DOHH2 (cell line): ENCODE measurements around the gene RABL6.

ENCODE experiments used
- H3F3A ChIP-seq: fragments of 200-600 bp; sonication (generic), shearing (Covaris generic); 2 replicates; pipeline ENCODE4 v1.6.0; 2016; ENCODE audit warnings: antibody characterized with exemption, mild to moderate bottlenecking; ENCODE audit not compliant: control insufficient read depth, insufficient read depth
- H3K27ac ChIP-seq: fragments of 200-600 bp; sonication (generic); 2 replicates; pipeline ENCODE4 v1.5.1; 2014; ENCODE audit warnings: low read depth, mild to moderate bottlenecking, low read length, moderate library complexity
- H3K27me3 ChIP-seq: fragments of 200-600 bp; sonication (generic); 2 replicates; pipeline ENCODE4 v1.6.1; 2014; ENCODE audit warnings: mild to moderate bottlenecking, low read length, mixed read lengths; ENCODE audit not compliant: control insufficient read depth
- H3K36me3 ChIP-seq: fragments of 200-600 bp; sonication (generic); 2 replicates; pipeline ENCODE4 v1.6.1; 2014; ENCODE audit warnings: mild to moderate bottlenecking, low read length, moderate library complexity, mixed read lengths; ENCODE audit not compliant: control insufficient read depth
- H3K4me1 ChIP-seq: fragments of 200-600 bp; sonication (generic); 2 replicates; pipeline ENCODE4 v1.6.1; 2014; ENCODE audit warnings: mild to moderate bottlenecking, low read length, mixed read lengths; ENCODE audit not compliant: control insufficient read depth
- H3K4me2 ChIP-seq: fragments of 200-600 bp; sonication (generic); 2 replicates; pipeline ENCODE4 v1.6.0; 2014; ENCODE audit warnings: mild to moderate bottlenecking, low read length, moderate library complexity
- H3K4me3 ChIP-seq: fragments of 200-600 bp; sonication (generic); 2 replicates; pipeline ENCODE4 v1.5.1; 2014; ENCODE audit warnings: mild to moderate bottlenecking, low read length, mixed read lengths
- H3K79me2 ChIP-seq: fragments of 200-600 bp; sonication (generic); 2 replicates; pipeline ENCODE4 v1.6.1; 2014; ENCODE audit warnings: mild to moderate bottlenecking, low read length, mixed read lengths; ENCODE audit not compliant: control insufficient read depth
- H3K9me2 ChIP-seq: fragments of 200-600 bp; sonication (generic); replicated peaks from 2 replicates; pipeline ENCODE4 v1.6.1; 2014; ENCODE audit warnings: mild to moderate bottlenecking, low read length, mixed read lengths; ENCODE audit not compliant: control insufficient read depth
- H3K9me3 ChIP-seq: fragments of 200-600 bp; sonication (generic); 2 replicates; pipeline ENCODE4 v1.6.1; 2014; ENCODE audit warnings: antibody characterized with exemption, low read length, mixed read lengths; ENCODE audit not compliant: control insufficient read depth, insufficient read depth
- H4K20me1 ChIP-seq: fragments of 200-600 bp; sonication (generic); 2 replicates; pipeline ENCODE4 v1.6.0; 2014; ENCODE audit warnings: low read depth, mild to moderate bottlenecking, antibody characterized with exemption, low read length, moderate library complexity; ENCODE audit not compliant: control insufficient read depth, insufficient read depth
- EZH2phosphoT487 ChIP-seq: fragments of 200-600 bp; sonication (generic); IDR thresholded peaks from 2 replicates; pipeline ENCODE4 v1.6.1; 2017; ENCODE audit warnings: borderline replicate concordance, mild to moderate bottlenecking, antibody characterized with exemption, low read length, moderate library complexity, mixed read lengths
- TF ChIP-seq, protein P1 (sequence below): fragments of 200-600 bp; sonication (generic); IDR thresholded peaks from one replicate; pipeline ENCODE4 v1.5.1; 2014; ENCODE audit warnings: antibody characterized with exemption, mild to moderate bottlenecking, low read depth, low read length; ENCODE audit not compliant: poor library complexity, severe bottlenecking

The RABL6 gene

DNA sequence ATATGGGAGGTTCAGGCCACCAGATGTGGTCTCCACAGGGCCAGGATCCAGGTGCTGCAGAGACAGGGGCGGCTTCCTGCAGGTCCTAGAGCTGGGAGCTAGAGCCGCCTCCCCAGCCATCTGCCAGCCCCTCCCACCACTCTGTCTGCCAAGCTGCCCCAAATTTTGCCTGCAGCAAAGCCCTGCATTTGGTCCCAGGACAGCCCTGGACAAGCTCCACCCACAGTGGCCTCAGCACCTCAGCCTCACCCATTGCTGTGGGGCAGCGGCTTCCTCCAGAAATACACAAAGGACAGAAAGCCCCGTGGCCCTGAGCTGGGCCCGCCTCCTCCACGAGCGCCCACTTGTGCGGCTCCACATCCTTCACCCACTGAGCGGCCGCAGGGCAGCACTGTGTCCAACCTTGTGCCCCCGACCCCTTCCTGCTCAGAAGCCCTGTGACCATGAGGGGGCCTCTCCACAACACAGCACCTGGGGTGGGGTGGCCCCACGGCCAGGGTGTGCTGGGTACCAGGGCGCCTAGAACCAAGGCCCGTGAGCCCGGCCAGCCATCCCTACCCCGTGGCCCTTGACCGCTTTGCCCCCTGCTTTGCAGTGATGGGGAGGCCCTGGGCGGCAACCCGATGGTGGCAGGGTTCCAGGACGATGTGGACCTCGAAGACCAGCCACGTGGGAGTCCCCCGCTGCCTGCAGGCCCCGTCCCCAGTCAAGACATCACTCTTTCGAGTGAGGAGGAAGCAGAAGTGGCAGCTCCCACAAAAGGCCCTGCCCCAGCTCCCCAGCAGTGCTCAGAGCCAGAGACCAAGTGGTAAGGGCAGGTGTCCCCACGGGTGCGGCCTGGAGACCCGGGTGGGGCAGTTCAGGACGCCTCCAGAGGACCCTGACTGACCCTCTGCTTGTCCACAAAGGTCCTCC is 30.8 kb downstream of the RABL6 start:
- Histone ChIP-seq H3F3A (no peaks in the 10 kb centered on the region; the same call in 1 of the 2 replicates), H3K9me2 (no peaks in the 10 kb centered on the region), H3K27me3 (no peaks in the 10 kb centered on the region), H3K4me3 (no peak overlapping the region), H4K20me1 (peaks cover 5% of the 10 kb centered on the region; the same call in 1 of the 2 replicates), H3K9me3 (no peaks in the 10 kb centered on the region), H3K4me2 (no peak overlapping the region), H3K36me3 (peaks cover 24% of the 10 kb centered on the region), H3K79me2 (no peaks in the 10 kb centered on the region), H3K4me1 (peaks cover 20% of the 10 kb centered on the region), H3K27ac (no peak overlapping the region)
- TF ChIP-seq EZH2phosphoT487 = no peak
- TF ChIP-seq, protein P1, sequence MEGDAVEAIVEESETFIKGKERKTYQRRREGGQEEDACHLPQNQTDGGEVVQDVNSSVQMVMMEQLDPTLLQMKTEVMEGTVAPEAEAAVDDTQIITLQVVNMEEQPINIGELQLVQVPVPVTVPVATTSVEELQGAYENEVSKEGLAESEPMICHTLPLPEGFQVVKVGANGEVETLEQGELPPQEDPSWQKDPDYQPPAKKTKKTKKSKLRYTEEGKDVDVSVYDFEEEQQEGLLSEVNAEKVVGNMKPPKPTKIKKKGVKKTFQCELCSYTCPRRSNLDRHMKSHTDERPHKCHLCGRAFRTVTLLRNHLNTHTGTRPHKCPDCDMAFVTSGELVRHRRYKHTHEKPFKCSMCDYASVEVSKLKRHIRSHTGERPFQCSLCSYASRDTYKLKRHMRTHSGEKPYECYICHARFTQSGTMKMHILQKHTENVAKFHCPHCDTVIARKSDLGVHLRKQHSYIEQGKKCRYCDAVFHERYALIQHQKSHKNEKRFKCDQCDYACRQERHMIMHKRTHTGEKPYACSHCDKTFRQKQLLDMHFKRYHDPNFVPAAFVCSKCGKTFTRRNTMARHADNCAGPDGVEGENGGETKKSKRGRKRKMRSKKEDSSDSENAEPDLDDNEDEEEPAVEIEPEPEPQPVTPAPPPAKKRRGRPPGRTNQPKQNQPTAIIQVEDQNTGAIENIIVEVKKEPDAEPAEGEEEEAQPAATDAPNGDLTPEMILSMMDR = no peak

DNA sequence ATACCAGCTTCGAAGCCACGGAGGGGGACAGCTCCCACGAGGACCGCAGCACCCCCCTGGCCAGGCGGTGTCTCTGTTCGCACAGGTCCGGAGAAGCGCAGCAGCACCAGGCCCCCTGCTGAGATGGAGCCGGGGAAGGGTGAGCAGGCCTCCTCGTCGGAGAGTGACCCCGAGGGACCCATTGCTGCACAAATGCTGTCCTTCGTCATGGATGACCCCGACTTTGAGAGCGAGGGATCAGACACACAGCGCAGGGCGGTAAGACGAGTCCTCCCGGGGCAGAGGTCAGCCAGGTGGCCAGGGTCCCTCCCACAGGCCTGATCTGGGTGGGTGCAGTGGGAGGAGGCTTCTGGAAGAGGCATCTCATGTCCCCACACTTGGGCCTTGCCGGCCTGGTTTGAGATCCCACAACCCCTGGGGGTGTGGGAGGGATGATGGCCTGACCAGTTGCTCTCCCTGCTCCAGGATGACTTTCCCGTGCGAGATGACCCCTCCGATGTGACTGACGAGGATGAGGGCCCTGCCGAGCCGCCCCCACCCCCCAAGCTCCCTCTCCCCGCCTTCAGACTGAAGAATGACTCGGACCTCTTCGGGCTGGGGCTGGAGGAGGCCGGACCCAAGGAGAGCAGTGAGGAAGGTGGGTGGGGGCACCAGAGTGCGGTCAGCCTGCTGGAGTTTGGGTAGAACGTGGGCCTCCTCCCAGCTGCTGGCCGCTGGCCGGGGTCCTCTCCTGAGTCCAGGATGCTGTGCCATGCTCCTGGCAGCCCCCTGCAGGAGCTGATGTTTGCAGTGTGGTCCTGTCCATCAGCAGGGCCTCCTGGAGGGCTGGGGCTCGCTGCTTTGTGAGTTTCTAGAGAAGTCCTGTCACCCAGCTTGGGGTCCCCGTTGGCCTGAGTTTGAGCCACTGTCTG is 31.7 kb downstream of the RABL6 start:
- H3K9me3 ChIP-seq = no peaks in the 10 kb centered on the region
- H3K4me2 ChIP-seq = no peak overlapping the region
- H3K27ac ChIP-seq = no peak overlapping the region
- H3K79me2 ChIP-seq = no peaks in the 10 kb centered on the region
- no peaks in the 10 kb centered on the region; the same call in 1 of the 2 replicates for H3F3A ChIP-seq
- H3K4me3 ChIP-seq = no peak overlapping the region
- peaks cover 24% of the 10 kb centered on the region for H3K36me3 ChIP-seq
- no peak for TF ChIP-seq EZH2phosphoT487
- TF ChIP-seq, protein P1 = no peak
- peaks cover 5% of the 10 kb centered on the region; the same call in 1 of the 2 replicates for H4K20me1 ChIP-seq
- H3K9me2 ChIP-seq = no peaks in the 10 kb centered on the region
- H3K4me1 ChIP-seq = peaks cover 22% of the 10 kb centered on the region
- no peaks in the 10 kb centered on the region for H3K27me3 ChIP-seq

DNA sequence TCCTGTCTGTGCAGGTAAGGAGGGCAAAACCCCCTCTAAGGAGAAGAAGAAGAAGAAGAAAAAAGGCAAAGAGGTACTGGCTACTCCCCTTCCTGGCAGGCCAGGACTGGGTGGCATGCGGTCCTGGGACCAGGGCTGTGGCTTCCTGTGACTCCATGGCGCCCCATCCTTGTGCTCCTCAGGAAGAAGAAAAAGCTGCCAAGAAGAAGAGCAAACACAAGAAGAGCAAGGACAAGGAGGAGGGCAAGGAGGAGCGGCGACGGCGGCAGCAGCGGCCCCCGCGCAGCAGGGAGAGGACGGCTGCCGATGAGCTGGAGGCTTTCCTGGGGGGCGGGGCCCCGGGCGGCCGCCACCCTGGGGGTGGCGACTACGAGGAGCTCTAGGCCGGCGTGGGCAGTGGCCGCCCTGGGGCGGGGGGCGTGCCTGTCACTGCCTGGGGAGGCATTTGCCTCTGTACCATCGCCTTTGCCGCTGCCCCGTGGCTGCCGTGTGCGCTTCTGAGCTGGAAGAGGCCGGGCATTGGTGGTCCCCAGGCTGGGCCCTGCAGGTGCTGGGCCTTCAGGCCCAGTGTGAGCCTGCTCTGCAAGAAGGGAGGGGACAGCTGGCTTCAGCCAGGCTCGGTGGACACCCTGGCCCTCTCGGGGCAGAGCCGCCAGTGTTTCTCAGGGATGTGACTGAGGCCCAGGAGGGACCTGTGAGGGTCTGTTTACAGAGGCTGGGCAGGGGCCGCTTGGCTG is 32.6 kb downstream of the RABL6 start:
- Histone ChIP-seq H3K27me3 (no peaks in the 10 kb centered on the region), H3K4me2 (no peak overlapping the region), H3K79me2 (no peaks in the 10 kb centered on the region), H3K4me1 (peaks cover 22% of the 10 kb centered on the region), H3K27ac (no peak overlapping the region), H3K36me3 (peaks cover 24% of the 10 kb centered on the region), H4K20me1 (peaks cover 5% of the 10 kb centered on the region; the same call in 1 of the 2 replicates), H3K4me3 (no peak overlapping the region), H3K9me3 (no peaks in the 10 kb centered on the region), H3F3A (no peaks in the 10 kb centered on the region; the same call in 1 of the 2 replicates), H3K9me2 (no peaks in the 10 kb centered on the region)
- no peak for TF ChIP-seq EZH2phosphoT487
- TF ChIP-seq, protein P1 = no peak
